HG02852 (cell line): ENCODE data around the gene MBOAT2.
A peak's percentile ranks its signal among the peaks of the same experiment; 100 is the strongest.

Source experiments
- ATAC-seq: cut with Tn5 transposase; IDR thresholded peaks from one replicate; pipeline ENCODE4 v1.9.1; 2021; ENCODE audit warnings: mild to moderate bottlenecking, moderate library complexity; ENCODE audit not compliant: unreplicated experiment

MBOAT2 gene

DNA sequence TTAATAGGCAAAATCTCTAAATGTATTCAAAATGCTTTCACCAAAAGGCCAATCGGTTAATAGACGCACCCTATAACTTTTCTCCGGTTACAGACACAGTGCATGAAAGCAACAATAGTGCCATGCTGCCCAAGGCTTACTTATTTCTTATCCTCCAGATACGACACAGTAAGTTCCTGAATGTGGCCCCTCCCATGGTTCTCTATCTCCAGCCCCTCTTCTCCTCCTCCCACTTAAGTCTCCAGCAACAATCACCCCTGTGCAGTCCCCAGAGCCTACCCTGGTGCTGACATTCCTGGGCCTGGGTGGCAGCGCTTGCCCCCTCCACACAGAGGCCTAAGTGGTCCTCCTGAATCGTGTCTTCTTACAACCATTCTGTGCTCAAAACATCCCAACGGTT, 169.6 kb downstream of the MBOAT2 start:
- ATAC-seq: no peak

DNA sequence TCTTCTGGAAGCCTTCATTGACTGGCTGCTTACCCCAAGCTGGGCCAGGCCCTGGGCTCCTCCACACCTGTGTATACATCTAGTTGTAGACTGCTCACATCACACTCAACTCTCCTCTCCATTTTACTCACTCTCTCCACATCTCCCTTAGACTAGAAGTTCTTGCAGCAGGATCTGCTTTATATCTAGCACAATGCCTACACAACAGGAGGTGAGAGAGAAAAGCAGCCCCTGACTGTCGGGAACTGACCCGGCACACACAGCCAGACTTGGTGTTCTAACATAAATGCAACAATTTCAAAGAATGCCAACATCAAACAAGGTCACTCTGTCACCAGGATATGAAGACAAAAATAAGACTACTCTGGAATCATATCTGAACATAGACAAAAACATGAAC, 172.0 kb downstream of the MBOAT2 start:
- no peak for ATAC-seq

DNA sequence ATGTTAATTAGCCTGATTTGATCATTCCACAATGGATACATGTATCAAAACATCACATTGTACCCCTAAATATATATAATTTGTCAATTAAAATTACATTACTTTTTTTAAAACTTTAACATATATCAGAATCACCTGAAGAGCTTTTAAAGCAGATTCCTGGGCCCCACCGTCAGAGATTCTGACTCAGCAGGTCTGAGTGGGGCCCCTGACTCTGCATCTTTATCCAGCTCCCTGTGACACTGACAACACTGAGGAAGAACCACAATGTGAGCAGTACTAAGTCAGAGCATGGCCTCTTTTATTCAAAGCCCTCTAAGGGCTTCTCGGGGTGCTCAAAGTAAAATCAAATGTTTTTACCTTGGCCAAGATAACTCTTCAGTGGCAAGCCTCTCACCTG, 175.8 kb downstream of the MBOAT2 start:
- no peak for ATAC-seq

GRCh38 chr2:8822218-8822617, 181.3 kb downstream of the MBOAT2 start:
- no peak for ATAC-seq

- no peak for ATAC-seq
Observed at GRCh38 chr2:8821276-8822217, 181.9 kb downstream of the MBOAT2 start.

GRCh38 chr2:8819948-8820347, 183.5 kb downstream of the MBOAT2 start:
- ATAC-seq: no peak

GRCh38 chr2:8819194-8819593, 184.3 kb downstream of the MBOAT2 start:
- ATAC-seq: no peak

DNA sequence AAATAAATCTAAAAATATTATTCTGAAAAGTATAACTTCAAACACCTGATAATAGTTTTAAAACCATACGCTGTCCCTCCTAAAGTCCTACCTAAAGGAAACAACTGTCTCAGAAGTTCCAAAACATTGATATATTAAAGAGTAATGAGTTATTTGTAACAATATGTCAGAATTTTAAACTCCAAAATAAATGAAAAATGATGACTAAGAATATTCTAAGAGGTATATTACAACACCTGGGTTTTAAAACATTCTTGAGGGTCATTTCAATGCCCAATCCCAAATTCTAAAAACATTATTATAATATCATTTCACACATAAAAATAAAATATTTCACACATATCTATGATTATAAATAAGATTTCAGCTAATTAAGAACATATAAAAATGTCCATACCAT, 186.3 kb downstream of the MBOAT2 start:
- ATAC-seq: no peak

DNA sequence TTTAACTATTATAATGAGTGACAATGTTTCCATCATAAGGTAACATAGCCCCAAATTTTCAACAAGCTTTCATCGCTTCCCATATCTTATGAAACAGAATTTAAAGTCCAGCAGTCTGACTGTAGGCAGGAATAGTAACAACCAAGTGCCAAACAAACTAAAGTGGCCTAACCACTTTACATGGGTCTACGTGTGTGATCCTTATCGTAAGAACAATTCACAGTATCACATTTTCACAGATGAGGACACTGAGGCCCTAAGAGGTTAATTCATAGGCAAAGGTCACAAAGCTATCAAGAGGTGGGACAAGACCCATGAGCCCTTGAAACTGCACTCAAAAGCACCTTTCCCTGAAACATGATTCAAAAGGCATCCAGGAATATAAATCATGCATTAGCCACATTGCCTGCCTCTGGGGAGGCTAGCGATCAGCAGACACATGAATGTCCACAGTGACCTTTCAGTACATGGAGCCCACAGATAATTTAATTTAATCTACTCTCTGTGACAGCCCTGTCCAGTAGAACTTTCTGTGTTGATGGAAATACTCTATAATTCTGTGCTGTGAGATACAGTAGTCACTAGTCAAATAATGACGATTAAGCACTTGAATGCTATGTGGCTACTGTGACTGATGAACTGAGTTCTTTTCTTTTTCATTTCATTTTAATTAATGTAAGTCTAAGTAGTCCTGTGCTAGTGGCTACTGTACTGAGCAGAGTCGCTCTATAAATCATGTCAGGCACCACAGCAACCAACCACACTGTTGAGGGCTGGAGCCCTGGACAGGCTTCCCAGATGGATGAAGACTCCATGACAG, 196.4 kb downstream of the MBOAT2 start:
- ATAC-seq: no peak

DNA sequence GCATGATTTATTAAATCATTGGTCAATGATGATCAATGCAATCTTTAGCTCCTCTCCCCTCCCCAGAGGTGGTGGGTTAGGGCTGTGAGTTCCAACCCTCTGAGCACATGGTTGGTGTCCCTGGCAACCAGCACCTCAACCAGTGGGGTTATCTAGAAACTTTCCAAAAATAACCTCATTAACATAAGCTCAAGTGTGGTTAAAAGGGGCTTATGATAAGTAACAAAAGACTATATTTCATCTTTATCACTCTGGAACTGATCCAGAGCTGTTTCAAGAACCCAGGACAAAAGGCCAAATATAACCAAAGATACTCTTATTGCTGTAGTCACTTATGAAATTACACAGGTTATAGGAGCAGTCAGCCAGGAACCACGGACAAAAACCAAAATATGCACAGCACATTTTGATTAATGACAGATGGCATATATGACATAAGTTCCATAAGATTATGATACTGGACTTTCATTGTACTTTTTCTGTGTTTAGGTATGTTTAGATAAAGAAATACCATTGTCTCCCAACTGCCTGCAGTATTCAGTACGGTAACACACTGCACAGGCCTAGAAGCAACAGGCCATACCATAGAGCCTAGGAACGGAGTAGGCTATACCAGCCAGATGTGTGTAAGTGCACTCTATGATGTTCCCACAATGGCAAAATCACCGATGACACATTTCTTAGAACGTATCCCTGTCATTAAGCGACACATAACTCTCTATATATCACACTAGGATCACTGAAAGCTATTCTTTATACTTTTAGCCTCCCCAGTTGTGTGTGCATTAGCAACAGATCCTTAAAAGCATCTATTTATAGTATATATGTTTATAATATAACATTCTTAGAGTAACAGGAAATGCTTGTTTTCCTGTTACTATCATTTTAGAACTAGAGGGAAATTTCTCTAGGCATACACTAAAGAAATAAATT, 197.9 kb downstream of the MBOAT2 start:
- ATAC-seq: no peak

- peak; percentile 99 for ATAC-seq
Observed at GRCh38 chr2:8803658-8804379, 199.7 kb downstream of the MBOAT2 start.

DNA sequence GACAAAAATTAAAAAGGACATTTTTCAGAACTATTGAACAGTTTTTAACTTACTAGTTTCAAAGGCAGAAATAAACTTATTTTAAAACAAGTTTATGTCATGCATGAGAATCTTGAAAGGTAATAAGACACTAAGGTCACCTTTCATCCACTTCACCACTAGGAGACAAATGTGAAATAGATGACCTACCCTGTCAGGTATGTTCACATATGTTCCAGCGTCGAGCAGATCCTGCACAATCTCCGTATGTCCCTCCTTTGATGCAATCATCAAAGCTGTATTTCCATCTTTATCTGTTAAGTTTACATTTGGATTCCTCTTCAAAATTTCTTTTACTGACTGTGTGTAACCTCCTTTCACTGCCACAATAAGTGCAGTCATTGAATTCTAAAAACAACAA, 200.7 kb downstream of the MBOAT2 start:
- no peak for ATAC-seq
